HL-60/S4 treated with phorbol 12-myristate 13-acetate at 8.2 ng/mL for 4 days and 3 days (cell line): Measurements from ENCODE around the gene ALG3.

Experiments used
- in situ Hi-C: fragments of 300-500 bp; cut with MboI; formaldehyde crosslinking; loops from 2 replicates; pipeline ENCODE4 v1.15.0; 2022; ENCODE audit warnings: low sequenced_read_pairs

Gene ALG3

GRCh38 chr3:184198509-184198908 lies 50.3 kb downstream of the ALG3 start:
- in situ Hi-C loops, result no loop called here

GRCh38 chr3:184196536-184196935 lies 52.2 kb downstream of the ALG3 start:
- in situ Hi-C loops, result no loop called here

- in situ Hi-C loops, result no loop called here
Measured at GRCh38 chr3:184193991-184194539, 54.7 kb downstream of the ALG3 start.

GRCh38 chr3:184192889-184193288 lies 55.9 kb downstream of the ALG3 start:
- in situ Hi-C loops, result no loop called here
